ENCODE results near the gene SPHK2. TPM values are rescaled to one million over a fixed set of nuclear protein-coding genes. Genes with fewer than 3 reads are reported as not detected.

Gene SPHK2
- total RNA-seq, 1 donor: 4.5 TPM

DNA sequence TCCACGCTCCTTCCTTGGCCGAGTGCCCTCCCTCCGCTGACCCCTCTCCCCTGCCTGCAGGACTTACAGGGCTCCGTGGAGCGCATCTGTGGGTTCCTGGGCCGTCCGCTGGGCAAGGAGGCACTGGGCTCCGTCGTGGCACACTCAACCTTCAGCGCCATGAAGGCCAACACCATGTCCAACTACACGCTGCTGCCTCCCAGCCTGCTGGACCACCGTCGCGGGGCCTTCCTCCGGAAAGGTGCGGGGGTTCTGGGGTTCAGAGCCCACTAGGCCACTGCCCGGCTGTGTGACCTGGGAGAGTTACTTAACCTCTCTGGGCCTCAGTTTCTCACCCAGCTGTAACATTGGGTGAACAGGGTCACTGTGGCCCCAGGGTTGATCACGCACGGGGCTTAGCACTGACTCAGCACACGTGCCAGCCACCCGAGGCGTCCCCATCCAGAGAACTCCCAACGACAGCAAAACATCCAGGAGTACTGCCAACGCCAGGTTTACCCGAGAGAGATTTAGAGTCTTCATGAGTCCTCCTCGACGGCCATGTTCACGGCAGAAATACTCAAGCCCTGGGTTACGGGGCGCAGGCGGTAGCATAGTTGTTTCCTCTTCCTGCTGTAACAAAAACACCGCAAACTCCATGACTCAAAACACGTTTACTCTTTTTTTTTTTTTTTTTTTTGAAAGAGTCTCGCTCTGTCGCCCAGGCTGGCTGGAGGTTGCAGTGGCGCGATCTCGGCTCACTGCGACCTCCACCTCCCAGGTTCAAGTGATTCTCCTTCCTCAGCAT, 22.4 kb upstream of the SPHK2 start:
- H3K9me3 ChIP-seq (ENCODE audit: low read depth, low read length): no peaks in the 10 kb centered on the region
- no peaks in the 10 kb centered on the region for H3K4me1 ChIP-seq (ENCODE audit: insufficient read depth, low read length)
- H3K4me3 ChIP-seq (ENCODE audit: low read length): no peak overlapping the region
- H3K27me3 ChIP-seq (ENCODE audit: insufficient read depth, low read length): no peaks in the 10 kb centered on the region

- no peaks in the 10 kb centered on the region for H3K27me3 ChIP-seq (ENCODE audit: insufficient read depth, low read length)
These were observed 20.2 kb upstream of the SPHK2 start for GRCh38 chr19:48598996-48599700.

DNA sequence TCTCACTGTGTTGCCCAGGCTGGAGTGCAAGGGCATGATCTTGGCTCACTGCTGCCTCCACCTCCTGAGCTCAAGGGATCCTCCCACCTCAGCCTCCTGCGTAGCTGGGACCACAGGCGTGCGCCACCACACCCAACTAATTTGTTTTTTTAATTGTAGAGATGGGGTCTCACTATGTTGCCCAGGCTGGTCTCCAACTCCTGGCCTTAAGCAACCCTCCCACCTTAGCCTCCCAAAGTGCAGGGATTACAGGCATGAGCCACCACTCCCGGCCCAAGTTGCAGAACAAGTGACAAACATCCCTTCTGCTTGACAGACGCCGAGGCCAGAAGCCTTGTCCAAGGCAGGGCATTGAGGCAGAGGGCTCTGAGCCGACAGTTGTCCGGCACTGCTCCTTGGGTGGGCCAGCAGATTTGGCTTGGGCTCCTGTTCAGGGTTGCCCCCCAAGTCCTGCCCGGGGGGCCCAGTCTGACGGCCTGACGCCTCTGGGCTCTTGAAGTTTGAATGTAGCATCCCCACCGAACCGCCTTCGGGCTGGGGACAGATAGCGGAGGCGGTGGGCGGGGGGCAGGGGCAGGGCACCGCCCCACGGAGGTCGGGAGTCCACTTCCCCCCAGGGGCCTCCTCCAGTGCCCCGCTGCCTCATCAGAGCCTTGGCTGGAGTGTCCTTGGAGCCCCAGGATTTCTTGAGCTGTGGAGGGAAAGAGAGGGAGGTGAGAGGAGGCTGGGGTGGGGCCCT, 18.5 kb upstream of the SPHK2 start:
- H3K4me1 ChIP-seq (ENCODE audit: insufficient read depth, low read length): no peaks in the 10 kb centered on the region
- H3K27me3 ChIP-seq (ENCODE audit: insufficient read depth, low read length): no peaks in the 10 kb centered on the region
- H3K4me3 ChIP-seq (ENCODE audit: low read length): no peak overlapping the region
- H3K9me3 ChIP-seq (ENCODE audit: low read depth, low read length): no peaks in the 10 kb centered on the region

More at GRCh38 chr19:48598996-48599700, 20.2 kb upstream of the SPHK2 start:
- no peak overlapping the region for H3K4me3 ChIP-seq (ENCODE audit: low read length)
- no peaks in the 10 kb centered on the region for H3K4me1 ChIP-seq (ENCODE audit: insufficient read depth, low read length)
- no peaks in the 10 kb centered on the region for H3K9me3 ChIP-seq (ENCODE audit: low read depth, low read length)

DNA sequence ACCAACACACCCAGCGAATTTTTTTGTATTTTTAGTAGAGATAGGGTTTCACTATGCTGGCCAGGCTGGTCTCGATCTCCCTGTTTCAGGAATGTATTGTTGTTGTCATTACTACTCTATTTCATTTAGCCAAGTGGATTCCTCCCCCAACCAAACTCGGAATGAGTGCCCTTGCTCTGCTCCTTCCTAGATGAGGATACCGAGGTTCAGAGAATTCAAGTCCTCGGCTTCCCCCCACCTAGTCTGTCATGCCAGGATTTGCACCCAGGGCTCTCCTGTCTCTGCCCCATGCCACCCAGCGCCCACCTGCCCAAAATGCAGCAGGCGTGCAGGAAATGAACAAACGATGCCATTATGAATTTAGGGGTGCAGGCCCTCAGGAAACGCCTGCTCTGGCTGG, 16.3 kb upstream of the SPHK2 start:
- no peaks in the 10 kb centered on the region for H3K27me3 ChIP-seq (ENCODE audit: insufficient read depth, low read length)

GRCh38 chr19:48603449-48603848, 15.9 kb upstream of the SPHK2 start:
- H3K4me3 ChIP-seq (ENCODE audit: low read length): no peak overlapping the region
- H3K4me1 ChIP-seq (ENCODE audit: insufficient read depth, low read length): no peaks in the 10 kb centered on the region
- H3K27me3 ChIP-seq (ENCODE audit: insufficient read depth, low read length): no peaks in the 10 kb centered on the region
- H3K9me3 ChIP-seq (ENCODE audit: low read depth, low read length): no peaks in the 10 kb centered on the region

More for the DNA sequence above, 16.3 kb upstream of the SPHK2 start:
- no peak overlapping the region for H3K4me3 ChIP-seq (ENCODE audit: low read length)
- H3K9me3 ChIP-seq (ENCODE audit: low read depth, low read length): no peaks in the 10 kb centered on the region
- no peaks in the 10 kb centered on the region for H3K4me1 ChIP-seq (ENCODE audit: insufficient read depth, low read length)

GRCh38 chr19:48603850-48604249, 15.5 kb upstream of the SPHK2 start:
- Histone ChIP-seq H3K4me1 (ENCODE audit: insufficient read depth, low read length) (peaks cover 1% of the 10 kb centered on the region), H3K9me3 (ENCODE audit: low read depth, low read length) (no peaks in the 10 kb centered on the region), H3K27me3 (ENCODE audit: insufficient read depth, low read length) (no peaks in the 10 kb centered on the region), H3K4me3 (ENCODE audit: low read length) (no peak overlapping the region)

DNA sequence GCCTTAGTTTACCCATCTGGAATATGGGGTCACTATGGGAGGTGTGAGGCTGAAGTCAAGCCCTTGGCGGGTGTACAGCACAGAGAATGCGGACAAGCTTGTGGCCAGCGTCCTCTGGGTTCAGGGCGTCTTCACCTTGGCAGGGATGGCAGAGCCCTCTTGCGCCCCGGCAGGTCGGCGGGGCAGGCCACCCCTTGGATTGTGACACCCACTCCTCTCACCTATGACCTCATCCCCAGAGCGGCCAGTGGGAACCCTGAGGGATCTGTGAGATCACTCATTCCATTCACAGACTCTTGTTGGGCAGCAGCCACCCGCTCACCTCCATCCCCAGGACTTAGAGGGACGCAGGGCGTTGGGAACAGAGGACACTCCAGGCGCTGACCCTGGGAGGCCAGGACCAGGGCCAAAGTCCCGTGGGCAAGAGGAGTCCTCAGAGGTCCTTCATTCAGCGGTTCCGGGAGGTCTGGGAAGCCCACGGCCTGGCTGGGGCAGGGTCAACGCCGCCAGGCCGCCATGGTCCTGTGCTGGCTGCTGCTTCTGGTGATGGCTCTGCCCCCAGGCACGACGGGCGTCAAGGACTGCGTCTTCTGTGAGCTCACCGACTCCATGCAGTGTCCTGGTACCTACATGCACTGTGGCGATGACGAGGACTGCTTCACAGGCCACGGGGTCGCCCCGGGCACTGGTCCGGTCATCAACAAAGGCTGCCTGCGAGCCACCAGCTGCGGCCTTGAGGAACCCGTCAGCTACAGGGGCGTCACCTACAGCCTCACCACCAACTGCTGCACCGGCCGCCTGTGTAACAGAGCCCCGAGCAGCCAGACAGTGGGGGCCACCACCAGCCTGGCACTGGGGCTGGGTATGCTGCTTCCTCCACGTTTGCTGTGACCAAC, 12.6 kb upstream of the SPHK2 start, which contains the start of gene SPACA4:
Gene SPACA4, plus strand, starts transcription at position 280 of the 896 bp plus-strand sequence. Its CDS starts 237 bp downstream, at position 517.
- no peaks in the 10 kb centered on the region for H3K9me3 ChIP-seq (ENCODE audit: low read depth, low read length)
- no peak within 1 kb of the TSS for H3K4me3 ChIP-seq (ENCODE audit: low read length)
- peaks cover 6% of the 10 kb centered on the region for H3K4me1 ChIP-seq (ENCODE audit: insufficient read depth, low read length)
- H3K27me3 ChIP-seq (ENCODE audit: insufficient read depth, low read length): no peaks in the 10 kb centered on the region

GRCh38 chr19:48607359-48607755, 11.9 kb upstream of the SPHK2 start:
- Histone ChIP-seq H3K4me1 (ENCODE audit: insufficient read depth, low read length) (peaks cover 6% of the 10 kb centered on the region), H3K9me3 (ENCODE audit: low read depth, low read length) (no peaks in the 10 kb centered on the region), H3K4me3 (ENCODE audit: low read length) (no peak overlapping the region), H3K27me3 (ENCODE audit: insufficient read depth, low read length) (no peaks in the 10 kb centered on the region)

DNA sequence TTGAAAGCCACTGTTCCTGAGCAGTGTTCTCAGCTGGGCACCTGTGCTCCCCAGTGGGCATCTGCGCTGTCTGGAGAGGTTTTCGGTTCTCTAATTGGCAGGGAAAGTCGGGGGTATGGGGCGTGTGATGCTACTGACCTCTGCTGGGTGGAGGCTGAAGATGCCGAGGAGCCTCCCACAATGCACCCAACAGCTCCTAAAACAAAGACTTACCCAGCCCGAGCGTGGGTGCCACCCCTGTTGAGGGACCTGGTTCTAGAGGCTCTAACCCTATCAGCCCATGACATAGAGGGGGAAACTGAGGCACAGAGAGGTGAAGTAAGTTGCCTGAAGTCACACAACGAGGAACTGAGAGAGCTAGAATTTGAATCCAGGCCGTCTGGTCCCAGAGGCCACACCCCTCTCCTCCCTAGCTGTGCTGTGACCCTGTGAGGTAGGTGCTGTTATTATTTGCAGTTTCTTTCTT, 10.5 kb upstream of the SPHK2 start:
- peaks cover 6% of the 10 kb centered on the region for H3K4me1 ChIP-seq (ENCODE audit: insufficient read depth, low read length)
- no peaks in the 10 kb centered on the region for H3K9me3 ChIP-seq (ENCODE audit: low read depth, low read length)
- H3K27me3 ChIP-seq (ENCODE audit: insufficient read depth, low read length): no peaks in the 10 kb centered on the region
- H3K4me3 ChIP-seq (ENCODE audit: low read length): no peak overlapping the region

DNA sequence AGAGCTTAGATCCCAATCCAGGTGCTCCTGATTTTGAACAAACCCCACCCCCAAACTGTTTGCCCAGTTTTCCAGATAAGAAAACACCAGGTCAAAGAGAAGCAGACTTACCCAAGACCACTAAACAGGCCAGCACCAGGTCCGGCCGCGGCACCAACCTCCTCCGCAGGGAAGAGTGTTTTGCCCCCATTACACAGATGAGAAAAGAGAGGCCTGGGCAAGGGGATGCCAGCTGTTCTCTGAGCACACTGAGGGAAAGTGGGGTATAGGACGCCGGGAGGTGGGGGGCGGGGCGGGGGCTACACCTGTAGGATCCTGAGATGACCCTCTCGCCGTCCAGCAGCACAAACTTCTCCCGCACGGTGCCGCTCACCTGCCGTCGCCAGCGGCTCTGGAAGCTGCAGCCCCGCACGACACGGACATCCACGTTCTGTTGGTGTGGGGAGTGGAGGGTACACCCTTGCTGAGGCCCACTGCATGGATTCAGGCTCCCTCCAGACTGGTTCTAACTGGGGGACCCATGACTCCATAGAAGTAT, 9.7 kb upstream of the SPHK2 start:
- H3K27me3 ChIP-seq (ENCODE audit: insufficient read depth, low read length): no peaks in the 10 kb centered on the region
- peaks cover 6% of the 10 kb centered on the region for H3K4me1 ChIP-seq (ENCODE audit: insufficient read depth, low read length)
- no peak overlapping the region for H3K4me3 ChIP-seq (ENCODE audit: low read length)
- no peaks in the 10 kb centered on the region for H3K9me3 ChIP-seq (ENCODE audit: low read depth, low read length)

GRCh38 chr19:48611872-48612271, 7.4 kb upstream of the SPHK2 start:
- no peaks in the 10 kb centered on the region for H3K9me3 ChIP-seq (ENCODE audit: low read depth, low read length)

GRCh38 chr19:48613024-48613851, 6.1 kb upstream of the SPHK2 start:
- no peaks in the 10 kb centered on the region for H3K9me3 ChIP-seq (ENCODE audit: low read depth, low read length)
- H3K4me1 ChIP-seq (ENCODE audit: insufficient read depth, low read length): peaks cover 25% of the 10 kb centered on the region
- no peaks in the 10 kb centered on the region for H3K27me3 ChIP-seq (ENCODE audit: insufficient read depth, low read length)
- H3K4me3 ChIP-seq (ENCODE audit: low read length): no peak overlapping the region

More at GRCh38 chr19:48611872-48612271, 7.4 kb upstream of the SPHK2 start:
- Histone ChIP-seq H3K4me1 (ENCODE audit: insufficient read depth, low read length) (peaks cover 11% of the 10 kb centered on the region), H3K27me3 (ENCODE audit: insufficient read depth, low read length) (no peaks in the 10 kb centered on the region), H3K4me3 (ENCODE audit: low read length) (no peak overlapping the region)

GRCh38 chr19:48613852-48614435, 5.4 kb upstream of the SPHK2 start:
- Histone ChIP-seq H3K27me3 (ENCODE audit: insufficient read depth, low read length) (no peaks in the 10 kb centered on the region), H3K9me3 (ENCODE audit: low read depth, low read length) (no peaks in the 10 kb centered on the region), H3K4me1 (ENCODE audit: insufficient read depth, low read length) (peaks cover 26% of the 10 kb centered on the region), H3K4me3 (ENCODE audit: low read length) (no peak overlapping the region)
